Measurements from ENCODE around the gene TIMP2. TPM values are rescaled to one million over a fixed set of nuclear protein-coding genes. Genes with fewer than 3 reads are reported as not detected.
"Not testable (repeated sequence)": the region's sequence is repeated elsewhere in the genome, so short reads cannot be mapped to it uniquely, and the experiment has no call there.

Gene TIMP2
- total RNA-seq, 1 donor from 2014 or later, result 33.2 TPM

DNA sequence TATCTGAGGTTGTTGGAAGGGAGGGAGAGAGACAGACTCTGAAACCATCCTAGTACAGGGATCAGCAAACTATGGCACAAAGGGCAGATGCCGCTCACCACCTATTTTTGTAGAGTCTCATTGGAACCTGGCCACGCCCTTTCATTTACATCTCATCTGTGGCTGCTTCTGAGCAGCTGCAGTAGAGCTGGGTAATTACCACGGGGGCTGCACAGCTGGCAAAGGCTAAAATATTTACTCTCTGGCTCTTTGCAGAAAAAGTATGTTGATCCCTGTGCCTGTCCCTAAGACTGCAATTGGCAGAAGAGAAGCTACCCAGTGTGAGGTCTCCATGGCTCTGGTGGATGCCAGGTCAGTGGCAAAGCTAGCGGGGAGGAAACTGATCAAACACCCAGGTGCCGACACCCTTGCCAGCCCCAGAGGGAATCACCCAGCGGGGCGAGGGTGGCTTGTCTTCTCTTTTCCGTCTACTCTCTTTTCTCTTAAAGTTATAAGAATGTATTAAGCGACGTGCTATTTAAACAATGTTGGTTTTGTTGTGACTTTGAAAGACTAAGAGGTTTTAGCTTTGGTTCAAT, 36.2 kb downstream of the TIMP2 start:
- DNase-seq, result no peak

DNA sequence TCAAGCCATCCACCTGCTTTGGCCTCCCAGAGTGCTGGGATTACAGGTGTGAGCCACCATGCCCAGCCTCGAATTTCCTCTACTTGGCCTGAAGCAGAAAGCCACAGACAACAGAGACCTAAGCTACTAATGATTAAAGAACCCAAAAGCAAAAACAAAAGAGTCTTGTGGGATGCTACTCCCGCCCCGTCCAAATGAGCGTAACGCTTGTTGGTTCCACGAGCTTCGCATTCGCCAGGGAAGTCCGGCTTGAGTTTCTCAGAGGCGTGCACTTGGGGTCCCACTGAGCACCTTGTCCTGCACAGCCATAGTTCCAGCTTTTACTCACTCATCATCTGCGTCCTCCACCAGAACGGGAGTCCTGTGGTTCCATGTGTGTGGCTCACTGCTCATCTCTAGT, 38.2 kb downstream of the TIMP2 start:
- no peak for DNase-seq

DNA sequence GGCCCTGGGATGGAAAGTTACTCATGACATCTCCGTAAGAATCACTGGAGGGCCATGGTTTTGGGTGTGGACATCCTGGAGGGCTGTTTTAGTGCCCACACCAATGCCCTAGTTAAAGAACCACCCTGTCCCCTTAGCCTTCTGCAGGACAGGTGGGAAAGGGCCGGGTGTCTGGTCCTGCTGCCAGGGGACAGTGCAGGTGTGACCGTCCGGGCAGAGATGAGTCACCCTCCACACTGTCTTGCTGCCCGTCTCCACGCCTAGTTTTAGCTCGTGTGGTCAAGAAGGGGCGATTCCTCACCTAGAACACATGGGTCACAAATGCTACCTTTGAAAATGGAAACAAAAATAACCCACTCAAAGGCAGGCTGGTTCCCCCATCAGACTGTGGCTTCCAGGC, 39.2 kb downstream of the TIMP2 start:
- no peak for DNase-seq

DNA sequence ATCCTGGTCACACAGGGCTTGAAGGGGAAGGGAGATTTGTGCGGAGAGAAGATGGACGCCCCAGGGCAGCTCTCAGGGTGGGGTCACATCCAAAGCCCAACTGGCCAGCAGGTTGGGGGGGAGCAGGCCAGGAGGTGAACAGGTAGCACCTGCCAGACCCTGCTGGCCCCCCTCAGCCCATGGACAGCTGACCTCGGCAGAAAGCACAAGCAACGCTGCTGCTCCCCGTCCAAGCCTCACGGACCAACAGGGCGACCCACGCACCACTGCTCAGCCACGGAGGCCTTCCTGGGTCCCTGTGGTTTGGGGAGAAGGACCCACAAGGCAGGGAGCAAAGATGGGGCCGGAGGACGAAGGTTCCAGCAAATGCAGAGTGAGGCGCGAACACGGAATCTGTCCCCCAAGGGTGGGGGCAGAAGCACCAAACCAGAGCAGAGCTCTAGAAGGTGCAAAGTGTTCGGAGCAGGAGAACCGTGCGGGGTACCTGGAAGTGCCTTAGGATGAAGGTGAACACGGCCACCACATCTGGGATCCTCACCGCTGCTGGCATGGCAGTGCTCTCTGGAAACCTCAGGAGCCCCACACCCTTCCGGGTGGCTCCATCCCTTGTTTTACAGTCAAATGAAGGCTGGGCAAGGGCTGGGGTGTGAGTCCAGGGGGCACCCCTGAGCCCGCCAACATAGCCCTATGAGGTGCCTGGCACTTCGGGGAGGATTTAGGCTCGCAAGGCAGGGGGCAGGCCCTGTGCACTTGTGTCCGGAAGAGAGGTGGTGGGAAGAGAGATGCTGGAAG, 40.1 kb downstream of the TIMP2 start:
- no peak for DNase-seq

DNA sequence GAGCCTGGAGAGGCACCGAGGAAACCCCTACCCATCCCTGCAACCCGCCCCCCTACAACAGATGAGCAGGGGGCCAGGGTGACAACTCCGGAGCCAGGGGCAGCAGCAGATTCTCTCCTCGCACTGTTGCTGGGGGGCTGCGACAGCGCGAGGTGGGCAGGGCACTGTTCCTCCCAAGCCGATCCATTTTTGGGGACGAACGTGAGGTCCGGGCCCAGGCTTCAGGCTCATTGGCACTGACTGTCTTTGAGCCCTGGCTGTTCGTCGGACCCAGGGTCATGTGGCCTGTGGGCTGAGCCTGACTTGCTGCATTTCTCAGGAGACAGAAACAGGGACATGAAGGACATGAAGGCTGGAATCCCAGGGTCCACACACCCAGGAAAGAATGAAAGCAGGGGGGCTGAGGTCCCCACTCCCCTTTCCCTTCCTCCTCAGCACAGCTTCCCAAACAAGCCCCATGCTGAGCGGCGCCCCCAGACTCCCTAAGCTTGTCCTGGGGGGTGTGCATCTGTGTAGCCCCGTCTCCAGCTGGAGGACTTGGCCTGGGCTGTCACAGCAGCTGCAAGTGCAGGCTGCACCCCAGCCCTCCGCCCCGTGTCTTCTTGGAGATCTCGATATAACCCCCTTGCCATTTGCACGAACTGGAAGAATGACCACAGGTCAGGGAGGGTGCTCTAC, 40.9 kb downstream of the TIMP2 start:
- peak; percentile 36 for DNase-seq

DNA sequence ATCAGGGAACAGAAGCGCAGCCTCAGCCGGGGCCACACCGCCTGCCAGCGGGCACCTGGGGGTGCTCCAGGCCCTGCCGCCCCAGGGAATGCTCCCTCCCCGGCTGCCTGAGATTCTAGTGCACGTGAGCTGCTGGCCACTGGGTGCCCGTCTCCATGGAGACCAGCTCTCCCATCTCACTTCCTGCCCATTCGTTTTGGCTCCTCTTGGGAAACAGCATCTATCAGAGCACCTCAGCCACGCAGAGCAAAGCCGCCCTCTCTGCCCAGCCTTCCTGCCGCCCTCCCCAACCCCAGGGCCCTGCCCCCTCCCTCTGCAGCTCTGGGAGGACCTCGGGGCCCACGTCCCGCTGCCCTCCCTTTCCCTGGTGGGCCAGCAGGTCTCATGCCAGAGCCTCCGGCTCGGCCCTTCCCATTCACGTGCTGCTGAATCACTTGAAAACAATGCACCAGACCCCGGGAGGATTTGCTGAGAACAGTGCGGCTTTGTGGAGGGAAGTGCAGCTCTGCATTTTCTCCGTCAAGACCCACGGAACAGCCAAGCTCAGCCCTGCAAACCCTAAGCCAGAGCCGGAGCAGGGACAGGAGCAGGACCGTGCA, 41.6 kb downstream of the TIMP2 start:
- peak; percentile 87 for DNase-seq

- no peak for DNase-seq
These were observed 42.1 kb downstream of the TIMP2 start for GRCh38 chr17:78883089-78883532.

DNA sequence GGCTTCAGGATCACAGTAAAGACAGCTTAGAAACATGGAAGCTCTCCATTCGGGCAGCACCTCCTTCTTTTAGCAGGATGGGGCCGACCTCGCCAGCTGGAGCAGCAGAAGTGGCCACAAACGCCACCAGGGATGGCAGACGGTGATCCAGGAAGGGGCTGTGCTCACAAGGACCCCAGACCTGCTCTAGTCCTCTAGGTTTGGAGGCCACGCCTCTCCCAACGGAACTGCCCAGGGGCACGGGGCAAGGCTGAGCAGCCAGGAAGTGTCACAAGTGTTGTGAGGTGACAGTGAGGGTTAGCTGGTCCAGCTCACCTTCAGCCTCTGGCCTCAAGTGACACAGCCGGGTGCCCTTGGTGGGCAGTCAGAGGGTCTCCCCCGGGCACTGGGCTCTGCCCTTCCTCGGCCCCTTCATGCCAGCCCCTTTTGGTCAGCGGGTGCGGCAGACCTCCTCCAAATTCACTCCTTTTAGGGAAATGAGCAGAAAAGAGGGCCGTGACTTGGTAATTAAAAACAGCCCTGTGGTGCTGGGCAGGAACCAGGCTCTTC, 42.6 kb downstream of the TIMP2 start:
- no peak for DNase-seq

- DNase-seq, result no peak
These were observed 45.5 kb downstream of the TIMP2 start for GRCh38 chr17:78879635-78880186.

GRCh38 chr17:78878871-78879527, 46.2 kb downstream of the TIMP2 start:
- no peak for DNase-seq

DNA sequence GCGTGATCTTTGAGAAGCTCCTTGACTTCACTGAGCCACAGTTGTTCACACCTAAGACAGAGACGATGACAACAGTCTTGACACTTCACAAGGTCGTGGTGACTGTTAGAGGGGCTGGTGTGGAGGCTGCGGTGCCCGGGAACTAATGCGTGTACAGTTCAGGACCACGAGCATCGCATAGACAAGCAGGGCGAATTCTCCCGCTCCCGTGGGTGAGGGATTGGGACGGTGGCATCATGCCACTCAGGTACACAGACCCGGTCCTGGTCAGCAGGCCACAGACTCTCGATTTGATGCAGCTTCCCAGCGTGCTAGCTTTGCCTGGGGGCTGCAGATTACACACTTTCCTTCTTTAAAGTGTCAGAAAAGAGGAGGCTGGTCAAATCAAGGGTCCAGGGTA, 46.9 kb downstream of the TIMP2 start:
- DNase-seq, result no peak

GRCh38 chr17:78876954-78877517, 48.2 kb downstream of the TIMP2 start:
- not testable (repeated sequence) for DNase-seq

DNA sequence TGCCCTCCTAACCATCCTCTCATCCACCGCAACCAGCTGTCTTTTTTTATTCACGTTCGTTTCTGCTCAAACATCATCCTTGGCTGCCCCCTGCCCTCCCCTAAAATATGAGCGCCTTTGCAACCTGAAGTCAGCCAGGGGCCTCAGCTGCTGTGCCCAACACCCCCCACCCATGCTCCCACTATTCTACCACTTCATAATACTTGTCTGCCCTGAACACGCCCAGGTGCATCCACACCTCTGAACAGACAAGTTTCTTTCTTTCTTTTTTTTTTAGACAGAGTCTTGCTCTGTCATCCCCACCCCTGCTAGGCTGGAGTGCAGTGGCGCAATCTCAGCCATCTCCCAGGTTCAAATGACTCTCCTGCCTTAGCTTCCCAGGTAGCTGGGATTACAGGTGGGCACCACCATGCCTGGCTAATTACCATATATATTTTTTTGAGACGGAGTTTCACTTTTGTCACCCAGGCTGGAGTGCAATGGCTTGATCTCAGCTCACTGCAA, 49.0 kb downstream of the TIMP2 start:
- DNase-seq, result no peak

- no peak for DNase-seq
These were observed 49.7 kb downstream of the TIMP2 start for GRCh38 chr17:78875363-78876093.

DNA sequence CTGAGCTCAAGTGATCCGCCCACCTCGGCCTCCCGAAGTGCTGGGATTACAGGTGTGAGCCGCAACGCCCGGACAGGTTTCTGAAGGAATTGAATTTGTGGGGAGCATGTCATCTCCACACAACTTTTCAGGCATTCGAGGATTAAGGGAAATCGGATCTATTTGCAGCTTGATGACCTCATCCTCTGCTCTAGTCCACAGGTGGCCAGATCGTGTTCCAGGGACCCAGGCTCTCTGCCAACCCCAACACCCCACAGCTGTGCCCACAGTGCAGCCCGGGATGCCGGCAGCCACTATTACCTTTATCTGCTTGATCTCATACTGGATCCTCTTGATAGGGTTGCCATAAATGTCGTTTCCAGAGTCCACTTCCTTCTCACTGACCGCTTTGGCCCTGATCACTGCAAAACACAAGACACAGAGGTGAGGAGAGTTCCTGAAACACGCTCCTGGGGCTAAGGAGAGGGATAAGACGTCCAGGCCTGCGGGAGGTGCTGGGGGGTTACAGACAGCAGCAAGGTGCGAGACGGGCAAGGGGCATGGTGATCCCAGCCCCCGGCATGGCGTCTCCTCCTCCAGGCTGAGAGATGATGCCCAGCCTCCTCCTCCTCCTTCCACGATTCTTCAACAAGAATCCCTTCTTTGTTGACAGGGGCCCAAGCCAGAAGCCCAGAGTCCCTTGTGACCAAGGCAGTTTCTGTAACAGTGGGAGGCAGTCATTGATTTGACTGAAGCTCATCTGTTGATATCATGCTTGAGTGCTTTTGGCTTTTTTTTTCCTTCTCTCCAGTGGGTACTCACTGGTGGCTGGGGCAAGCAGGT, 51.5 kb downstream of the TIMP2 start:
- no peak for DNase-seq

GRCh38 chr17:78872486-78872885, 52.7 kb downstream of the TIMP2 start:
- DNase-seq, result no peak

DNA sequence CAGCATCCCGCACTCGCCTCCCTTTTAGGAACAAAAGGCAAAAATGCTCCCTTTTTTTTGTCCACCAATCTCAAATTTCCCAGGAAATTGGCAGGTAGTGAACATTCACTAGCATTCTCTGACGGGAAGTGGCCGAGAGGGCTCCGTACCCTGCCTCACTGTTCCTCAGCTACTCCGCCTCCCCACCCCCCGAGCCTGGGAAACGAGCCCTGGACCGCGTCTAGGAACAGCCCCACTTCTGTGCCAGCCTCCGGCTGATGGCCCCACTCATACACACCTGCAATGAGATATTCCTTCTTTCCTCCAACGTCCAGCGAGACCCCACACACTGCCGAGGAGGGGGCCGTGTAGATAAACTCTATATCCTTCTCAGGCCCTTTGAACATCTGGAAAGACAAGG, 54.6 kb downstream of the TIMP2 start:
- DNase-seq, result no peak

DNA sequence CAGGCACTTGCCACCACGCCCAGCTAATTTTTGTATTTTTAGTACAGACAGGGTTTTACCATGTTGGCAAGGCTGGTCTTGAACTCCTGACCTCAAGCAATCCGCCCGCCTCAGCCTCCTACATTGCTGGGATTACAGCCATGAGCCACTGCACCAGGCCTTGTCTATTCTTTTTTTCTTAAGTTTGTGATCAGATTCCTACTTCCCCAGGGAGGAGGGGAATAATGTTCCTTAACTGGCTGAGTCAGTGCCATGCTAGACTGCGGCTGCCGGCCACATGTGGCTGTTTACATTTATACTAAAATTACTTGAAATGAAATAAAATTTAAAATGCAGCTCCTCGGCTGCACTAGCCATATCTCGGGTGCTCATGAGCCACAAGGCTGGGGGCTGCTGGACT, 56.8 kb downstream of the TIMP2 start:
- no peak for DNase-seq

GRCh38 chr17:78867046-78867445, 58.1 kb downstream of the TIMP2 start:
- not testable (repeated sequence) for DNase-seq

All from occipital lobe (tissue), 2 donors.